NCI-H2171 (cell line): Measurements from ENCODE around the gene BCL6.
"Not testable (repeated sequence)": the region's sequence is repeated elsewhere in the genome, so short reads cannot be mapped to it uniquely, and the experiment has no call there.

Experiments used
- DNase-seq: peaks from one replicate; lab custom pipeline; 2025; lab: John Stamatoyannopoulos, UW

Gene BCL6

DNA sequence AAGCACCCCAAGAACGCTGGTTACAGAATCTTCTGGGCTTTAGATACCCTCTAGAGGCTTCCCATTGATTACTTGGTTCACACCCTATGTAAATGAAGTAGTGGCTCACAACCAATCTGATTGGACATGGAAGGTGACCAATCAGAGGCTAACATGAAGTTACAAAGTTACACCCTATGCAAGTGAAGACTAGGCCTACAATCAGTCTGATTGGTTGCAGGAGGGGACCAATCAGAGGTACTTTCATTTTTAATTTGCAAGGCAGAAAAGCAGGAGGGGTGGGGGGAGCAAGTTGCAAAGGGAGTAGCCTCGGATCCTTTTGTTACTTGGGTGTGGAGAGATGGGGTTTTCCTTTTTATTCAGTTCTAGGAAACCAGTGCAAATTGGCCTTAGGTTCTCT is 31.8 kb downstream of the BCL6 start:
- no peak for DNase-seq

DNA sequence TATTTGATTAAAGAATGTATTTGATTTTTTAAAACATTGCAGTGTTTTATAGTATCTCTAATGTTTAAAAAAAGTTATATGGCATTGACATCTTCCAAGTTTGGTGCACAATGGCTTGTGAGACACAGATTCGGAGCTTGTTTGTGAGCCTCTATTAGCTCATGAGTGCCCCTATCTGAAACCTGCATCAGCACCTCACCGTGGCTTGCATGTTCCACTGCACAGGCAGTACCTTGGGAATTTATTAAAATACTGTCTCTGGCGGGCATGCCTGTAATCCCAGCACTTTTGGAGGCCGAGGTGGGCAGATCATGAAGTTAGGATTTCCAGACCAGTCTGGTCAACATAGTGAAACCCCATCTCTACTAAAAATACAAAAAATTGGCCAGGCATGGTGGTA is 36.1 kb downstream of the BCL6 start:
- no peak for DNase-seq

DNA sequence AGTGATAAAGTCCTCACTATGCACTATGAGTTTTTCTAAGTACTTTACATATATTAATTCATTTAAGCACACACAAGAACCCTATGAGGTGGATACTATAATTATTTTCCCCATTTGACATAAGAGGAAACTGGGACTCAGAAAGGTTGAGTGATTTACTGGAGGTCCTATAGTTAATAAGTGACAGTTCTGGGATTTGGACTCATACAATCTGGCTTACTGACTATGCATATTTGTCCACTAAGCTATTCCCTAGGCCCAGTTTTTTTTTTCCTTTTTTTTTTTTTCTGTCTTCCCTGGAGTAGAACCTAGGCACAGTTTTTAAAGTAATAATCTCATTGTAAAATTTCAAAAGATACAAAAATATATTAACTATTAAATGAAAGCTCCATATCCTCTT is 36.6 kb downstream of the BCL6 start:
- DNase-seq = no peak

DNA sequence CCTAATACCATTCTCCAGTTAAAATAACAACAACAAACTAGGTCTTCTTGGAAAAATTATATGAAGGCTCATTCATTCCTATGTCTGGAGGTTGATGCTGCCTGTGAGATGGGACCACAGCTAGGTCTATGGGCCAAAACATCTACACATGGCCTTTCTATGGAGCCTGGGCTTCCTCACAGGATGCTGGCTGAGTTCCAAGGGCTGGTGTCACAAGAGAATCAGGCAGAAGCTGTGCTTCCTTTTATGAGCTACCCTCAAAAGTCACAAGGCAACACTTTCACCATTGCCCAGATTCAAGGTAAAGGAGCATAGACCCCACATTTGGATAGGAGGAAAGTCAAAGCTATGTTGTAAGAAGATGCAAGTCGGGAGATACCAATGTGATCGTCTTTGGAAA is 38.3 kb downstream of the BCL6 start:
- no peak for DNase-seq

DNA sequence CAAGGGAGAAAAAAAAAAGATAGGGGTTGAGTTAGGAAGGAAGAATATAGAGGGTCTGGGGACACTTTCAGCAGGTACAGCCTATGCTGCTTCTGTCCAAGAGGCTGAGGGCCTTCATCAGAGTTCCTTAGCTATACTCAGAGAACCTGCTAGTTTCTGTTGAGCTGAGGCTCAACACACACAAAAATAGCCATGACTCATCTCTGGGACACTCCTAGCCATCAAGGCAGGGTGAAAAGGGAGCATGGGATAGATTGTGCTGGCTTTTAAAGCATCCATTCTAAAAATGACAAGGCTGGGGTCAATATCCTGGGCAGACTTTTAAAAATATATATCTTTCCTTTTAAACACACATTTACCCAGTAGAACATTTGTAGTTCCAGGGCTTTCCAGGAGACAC is 40.1 kb downstream of the BCL6 start:
- no peak for DNase-seq

DNA sequence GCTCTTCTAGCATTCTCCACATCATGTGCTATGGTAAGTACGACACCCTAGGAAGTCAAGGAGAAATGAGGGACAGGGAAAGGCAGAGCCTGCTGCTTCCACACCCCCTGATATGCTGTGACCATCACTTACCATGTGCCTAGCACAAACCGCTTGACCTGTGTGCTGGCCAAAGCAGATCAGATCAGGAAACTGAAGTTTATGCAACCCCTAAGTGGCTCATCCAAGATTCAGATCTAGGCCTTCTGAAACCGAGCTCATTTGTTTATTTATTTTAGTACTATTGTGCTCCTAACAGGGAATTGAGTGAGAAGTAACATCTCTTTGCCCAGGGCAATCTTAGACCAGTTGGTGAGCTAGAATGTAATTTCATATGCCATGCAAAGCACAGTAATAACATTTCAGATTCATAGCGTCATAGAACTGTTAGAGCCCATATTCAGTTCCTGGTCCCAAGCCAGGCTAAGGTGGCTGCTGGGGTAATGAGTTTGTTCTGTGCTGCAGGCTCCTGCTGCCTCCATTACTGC is 42.7 kb downstream of the BCL6 start, which contains the start of gene RTP2:
Gene RTP2, minus strand, starts transcription at position 51 of the 527 bp plus-strand sequence. CDS start 429 bp downstream, outside the sequence.
- no peak for DNase-seq

DNA sequence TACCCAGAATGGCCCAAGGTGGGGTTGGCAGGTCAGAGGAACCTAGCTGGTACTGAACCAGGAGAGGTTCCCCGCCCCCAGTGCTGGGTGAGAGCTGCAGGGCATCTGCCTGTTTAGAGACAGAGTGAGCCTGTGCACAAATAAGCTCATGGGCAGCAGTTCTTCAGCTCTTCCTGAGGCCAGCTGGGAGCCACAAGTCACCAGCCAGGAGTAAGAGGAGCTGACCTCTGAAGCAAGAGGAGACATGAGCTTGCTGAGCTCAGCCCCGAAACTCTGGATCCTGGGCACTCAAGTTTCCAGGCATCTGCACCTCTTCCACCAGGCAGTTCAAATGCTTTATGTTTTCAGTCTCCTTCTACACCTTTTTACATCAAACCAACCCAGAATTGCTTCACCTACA is 45.0 kb downstream of the BCL6 start:
- no peak for DNase-seq

DNA sequence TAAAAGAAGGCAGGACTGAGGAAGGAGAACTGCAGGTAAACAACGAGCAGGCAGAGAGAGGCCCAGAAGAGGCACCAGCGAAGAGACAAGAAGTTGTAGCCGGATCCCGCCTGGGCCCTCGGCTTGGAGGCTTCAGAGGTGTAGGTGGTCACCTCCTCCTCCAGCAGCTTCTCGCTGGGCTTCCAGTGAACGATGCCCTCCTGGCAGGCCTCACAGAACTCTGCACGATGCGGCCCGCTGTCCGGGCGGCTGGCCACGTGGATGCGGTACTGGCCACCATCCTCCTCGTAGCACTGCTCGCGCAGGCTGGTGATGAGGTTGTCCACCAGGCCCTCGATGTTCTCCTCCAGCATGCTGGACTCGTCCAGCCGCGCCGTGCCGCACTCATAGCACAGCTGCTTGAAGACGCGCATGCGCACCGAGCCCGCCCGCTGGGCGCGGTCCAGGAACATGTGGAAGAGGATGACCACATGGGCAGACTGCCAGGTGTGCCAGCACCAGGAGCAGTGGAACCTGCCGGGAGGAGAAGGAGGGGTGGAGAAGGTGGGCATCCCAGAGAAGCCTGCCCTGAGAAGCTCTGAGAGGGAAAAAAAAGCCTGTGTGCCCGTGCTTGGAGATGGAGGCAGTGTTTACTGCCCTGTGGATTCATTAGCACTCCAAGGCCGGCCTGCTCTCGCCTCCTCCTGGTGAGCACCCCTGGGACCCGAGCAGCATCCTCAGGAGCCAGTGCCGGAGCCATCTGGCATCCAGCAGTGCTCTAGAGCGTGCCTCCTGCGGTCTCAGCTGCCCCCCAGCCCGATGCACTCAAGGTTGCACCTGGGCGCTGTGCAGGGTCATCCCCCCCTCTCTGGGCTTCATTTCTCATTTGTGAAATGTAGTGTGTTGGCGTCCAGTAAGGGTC is 46.5 kb downstream of the BCL6 start:
- DNase-seq = no peak

DNA sequence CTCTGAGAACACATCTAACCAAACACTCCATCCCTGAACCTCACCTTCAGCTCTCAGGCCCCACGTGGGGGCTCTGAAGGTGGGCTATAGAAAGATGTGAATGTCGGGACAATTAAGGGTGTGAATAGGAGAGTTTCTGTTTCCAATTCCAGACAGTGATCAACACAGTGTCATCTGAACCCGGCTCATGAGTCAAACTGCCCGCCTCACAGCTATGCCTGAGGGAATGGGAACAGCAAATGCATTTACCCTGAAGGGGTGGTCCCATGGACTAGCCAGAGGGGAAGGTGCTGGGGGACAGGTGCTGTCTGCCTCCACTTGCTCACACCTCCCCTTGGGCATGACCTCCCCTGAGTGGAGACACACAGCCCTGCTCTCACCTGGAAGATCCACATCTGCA is 49.2 kb downstream of the BCL6 start:
- no peak for DNase-seq

DNA sequence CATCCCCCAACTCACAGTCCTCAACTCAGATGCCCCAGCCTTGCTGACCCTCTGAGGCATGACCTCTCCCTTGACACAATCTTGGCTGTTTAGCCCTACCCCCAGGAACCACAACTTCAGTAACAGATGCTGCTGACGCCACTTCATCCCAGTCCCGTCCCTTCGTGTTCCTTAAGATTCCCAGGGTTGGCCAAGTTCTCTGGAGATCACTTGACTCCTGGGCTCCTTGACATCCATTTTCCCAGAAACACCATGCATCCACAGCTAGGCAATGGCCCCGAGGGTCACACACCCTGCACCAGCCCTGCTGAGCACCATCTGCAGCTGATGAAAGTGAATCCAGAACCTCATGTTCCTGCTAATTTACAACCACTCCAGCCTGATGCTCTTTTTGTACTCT is 49.8 kb downstream of the BCL6 start:
- DNase-seq = no peak

DNA sequence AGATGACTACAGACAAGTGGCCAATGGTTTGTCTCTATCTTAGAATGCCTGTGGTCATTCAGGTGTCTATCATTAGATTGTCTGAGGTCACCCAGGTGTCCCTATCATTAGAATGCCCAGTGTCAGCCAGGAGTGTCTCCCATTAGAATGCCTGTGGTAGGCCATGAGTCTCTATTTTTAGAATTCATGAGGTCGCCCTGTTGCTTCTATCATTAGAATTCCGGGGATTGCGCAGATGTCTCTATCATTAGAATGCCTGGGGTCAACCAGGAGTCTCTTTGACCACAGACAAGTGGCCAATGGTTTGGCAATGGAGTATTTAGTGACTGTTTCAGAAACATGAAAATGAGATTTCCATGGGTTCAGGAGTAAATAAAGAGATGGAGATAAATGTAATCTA is 50.5 kb downstream of the BCL6 start:
- no peak for DNase-seq

DNA sequence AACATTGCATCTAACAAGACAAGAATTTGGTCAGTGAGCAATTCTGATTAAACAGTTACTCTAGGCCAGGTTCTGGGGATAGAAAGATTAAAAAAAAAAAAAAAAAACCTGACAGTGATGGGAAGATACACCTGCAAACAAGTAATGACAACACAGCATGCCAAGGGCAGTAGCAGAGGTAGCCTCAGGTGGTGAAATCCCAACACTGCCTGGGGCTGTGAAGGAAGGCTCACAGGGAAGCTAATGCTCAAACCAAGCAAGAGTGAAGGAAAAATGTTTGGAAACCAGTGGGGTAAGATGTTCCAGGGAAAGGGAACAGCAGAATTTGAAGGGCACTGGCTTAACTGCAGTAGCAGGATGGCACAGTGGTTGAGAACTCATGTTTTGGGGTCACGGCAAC is 51.8 kb downstream of the BCL6 start:
- no peak for DNase-seq

DNA sequence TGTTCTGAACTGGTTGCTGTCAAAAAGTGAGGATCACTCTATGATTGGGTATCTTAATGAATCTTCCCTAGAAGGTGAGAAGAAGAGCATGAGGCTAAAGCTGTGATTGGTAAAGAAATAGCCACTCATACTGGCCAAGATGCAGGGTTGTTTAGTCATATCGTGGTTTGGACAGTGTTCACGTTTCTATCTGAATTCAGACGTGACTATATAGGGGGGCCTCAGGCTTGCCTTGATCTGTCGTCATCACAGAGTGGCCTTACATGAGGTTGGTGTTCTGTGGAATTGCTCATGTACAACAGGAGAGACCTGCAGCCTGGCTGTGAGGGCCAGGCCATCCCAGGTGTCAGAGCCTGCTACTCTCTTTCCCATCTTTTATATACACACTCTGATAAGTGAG is 55.3 kb downstream of the BCL6 start:
- no peak for DNase-seq

DNA sequence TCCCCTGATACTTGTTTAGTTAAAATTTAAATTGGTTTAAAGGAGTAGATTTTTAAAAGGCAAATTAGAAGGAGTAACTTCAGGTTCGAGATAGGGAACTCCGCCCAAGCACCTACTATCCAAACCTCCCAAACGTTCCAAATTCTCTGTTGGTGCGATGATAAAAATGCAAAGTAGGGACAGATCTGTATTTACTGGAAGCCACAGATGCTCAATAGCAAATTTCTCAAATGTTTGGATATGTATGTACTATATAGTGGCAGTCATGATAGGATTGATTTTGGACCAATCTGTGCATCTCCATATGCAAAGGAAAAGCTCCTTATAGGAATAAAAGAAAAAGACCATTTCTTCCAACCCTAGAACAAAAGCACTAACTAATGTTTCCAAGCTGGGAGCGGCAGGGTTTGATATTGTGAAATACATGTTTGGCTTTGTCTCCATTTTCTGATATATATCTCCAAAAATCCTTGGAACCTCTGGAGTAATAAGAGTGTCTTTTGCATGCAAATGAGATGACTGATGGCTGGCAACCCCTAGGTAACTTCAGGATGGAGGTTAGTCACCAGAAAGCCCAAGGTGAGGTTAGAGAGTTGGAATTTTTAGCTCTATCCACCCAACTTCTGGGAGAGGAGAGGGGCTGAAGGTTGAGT is 58.5 kb downstream of the BCL6 start:
- no peak for DNase-seq

DNA sequence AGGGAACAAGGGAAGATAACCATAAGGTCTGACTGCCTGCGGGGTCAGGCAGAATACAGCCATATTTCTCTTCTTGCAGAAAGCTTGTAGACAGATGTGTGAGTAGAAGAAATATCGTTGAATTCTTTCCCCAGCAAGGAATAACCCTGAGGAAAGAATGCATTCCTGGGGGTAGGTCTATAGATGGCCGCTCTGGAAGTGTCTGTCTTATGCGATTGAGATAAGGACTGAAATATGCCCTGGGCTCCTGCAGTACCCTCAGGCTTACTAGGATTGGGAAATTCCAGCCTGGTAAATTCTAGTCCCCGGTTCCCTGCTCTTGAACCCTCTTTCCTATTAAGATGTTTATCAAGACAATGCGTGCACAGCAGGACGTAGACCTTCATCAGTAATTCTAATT is 59.3 kb downstream of the BCL6 start:
- DNase-seq = no peak

DNA sequence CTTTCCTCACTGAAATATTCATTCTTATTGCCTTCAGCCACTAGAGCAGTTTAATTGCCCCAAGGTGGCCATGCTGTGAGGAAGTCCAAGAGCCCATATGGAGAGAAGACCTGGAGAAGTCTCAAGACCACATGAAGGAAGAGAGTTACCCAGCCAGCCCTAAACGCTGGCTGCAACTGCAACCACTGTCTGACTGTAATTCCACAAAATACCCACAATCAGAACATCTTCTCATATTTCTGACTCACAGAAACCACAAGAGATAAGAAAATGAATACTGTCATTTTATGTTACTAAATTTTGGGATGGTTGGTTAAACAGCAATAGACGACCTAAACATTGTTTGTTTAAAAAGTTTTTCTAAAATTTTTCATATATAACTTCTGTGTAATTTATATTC is 60.4 kb downstream of the BCL6 start:
- DNase-seq = no peak

DNA sequence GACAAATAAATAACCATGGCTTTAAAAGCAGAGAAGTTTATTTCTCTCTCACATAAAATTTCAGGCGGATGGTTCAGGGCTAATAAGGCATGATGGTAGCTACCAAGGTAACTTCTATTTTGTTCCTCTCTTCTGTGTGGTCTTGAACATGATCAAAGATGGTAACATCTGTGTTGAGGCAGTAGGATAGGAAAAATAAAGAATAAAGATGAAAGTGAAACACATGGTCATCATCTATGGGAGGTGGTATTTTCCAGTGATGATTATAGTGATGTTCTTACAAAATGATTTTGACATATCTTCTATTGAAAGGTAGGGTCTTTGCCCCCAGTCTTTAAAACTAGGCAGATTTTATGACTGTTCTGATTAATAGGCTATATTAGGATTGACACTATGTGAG is 60.8 kb downstream of the BCL6 start:
- DNase-seq = no peak

DNA sequence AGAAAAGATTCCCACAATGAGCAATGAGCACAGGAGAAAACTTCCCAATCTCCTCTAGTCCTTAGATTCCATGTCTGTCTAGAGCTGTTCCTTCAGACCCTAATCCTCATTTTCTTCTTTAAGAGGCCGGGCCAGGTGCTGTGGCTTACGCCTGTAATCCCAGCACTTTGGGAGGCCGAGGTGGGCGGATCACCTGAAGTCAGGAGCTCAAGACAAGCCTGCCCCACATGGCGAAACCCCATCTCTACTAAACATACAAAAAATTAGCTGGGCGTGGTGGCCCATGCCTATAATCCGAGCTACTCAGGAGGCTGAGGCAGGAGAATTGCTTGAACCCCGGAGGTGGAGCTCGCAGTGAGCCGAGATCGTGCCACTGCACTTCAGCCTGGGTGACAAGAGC is 63.5 kb downstream of the BCL6 start:
- DNase-seq = not testable (repeated sequence)

DNA sequence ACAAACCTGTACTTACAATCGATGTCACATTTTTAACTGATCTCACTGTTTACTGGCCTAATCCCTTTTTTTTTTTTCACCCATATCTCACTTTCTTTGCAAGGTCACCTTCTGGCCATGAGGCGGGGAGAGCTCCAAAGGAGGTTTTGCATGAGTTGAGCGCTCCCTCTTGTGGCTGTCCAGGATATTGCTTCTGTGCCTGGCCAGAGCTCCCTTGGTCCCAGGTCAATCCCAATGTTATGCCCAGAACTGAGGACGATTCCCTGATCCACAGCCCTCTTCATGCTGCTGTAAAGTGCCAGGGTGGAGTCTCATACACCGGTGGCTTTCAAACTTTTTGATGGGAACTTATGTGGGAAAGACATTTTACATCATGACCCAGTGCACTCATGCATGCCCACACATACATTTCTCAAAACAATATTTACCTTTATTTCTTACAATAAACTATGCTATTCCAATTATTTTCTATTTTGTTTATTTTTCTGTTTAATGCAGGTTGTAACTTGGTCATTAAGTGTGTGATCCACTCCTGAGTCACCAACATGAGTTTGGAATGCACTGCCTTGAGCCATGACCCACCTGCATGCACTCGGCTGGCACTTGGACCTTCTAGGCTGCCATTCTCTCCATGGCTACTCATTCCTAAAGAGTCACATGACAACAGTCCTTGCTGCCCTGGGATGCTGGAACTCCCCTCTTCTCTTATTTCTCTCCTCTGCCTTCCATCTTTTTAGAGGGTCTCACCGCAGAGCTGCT is 65.5 kb downstream of the BCL6 start:
- peak; percentile 63 for DNase-seq

DNA sequence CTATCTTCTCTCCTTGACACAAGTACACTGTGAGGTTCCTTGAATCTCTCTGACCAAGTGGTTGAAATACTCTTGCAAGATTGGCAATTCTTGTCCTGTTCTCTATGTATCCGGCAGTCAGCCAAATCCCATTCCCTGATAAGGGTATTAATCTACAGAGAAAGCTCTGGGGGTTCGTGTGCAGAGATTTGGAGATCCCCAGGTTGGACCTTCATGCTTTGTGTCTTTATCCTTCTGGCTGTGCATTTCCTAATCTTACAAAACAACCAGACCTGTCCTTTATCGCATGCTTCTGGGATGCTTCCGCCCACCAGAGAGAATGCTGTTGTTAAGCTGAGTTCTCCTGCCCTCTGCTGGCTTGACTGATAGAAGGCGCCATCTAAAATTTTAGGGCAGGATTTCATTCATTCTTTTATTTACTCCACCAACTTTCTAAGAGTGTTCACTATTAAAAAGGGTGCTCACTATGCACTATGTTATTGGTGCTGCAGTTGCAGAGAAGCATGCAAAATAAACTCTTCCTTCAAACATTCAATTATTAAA is 66.5 kb downstream of the BCL6 start:
- peak; percentile 25 for DNase-seq

DNA sequence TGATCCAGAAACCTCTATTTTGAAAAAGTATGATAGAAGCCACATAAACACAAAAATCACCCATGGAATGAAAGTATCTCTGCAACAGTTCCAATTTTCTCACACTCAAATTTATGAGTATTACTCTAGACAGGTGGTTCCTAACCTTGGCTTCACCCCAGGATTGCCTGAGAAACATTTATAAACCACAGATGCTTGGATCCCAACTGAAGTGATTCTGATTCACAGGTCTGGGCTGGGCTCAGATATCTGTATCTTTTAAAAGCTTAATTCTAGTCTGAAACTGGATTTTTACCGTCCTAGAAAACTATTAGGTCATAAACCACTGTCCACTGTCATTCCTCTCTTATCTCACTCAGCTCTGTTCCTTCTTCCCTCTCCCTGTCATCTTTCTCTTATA is 67.7 kb downstream of the BCL6 start:
- no peak for DNase-seq

DNA sequence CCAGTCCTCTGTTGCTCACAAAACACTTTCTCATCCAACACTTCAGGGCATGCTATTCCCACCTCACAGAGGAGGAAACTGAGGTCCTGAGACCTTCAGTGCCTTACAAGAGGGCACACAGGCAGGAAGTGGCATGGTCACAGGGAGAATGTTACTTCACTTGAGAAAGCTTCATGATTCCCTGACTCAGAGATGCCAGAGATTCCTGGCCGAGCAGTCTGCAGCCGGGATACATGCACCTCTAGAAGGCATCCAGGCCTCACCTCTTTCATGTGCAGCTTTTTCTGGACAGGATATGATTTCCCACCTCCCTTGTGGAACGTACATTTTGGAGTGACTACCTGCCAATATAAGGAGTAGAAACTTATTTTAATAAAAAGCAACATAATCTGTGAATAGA is 72.3 kb downstream of the BCL6 start:
- DNase-seq = no peak
